Ecto neural progenitor cell (in vitro differentiated cells): ENCODE measurements around the gene CHMP2A.
"Not testable (repeated sequence)": the region's sequence is repeated elsewhere in the genome, so short reads cannot be mapped to it uniquely, and the experiment has no call there.

Experiments used
- DNase-seq: peaks from one replicate; pipeline ENCODE4 v3.0.0-alpha.2; 2018; ENCODE audit warnings: low spot score

CHMP2A gene

GRCh38 chr19:58555369-58555885, 522 bp upstream of the CHMP2A start:
- DNase-seq, result no peak

GRCh38 chr19:58553799-58554493, 959 bp downstream of the CHMP2A start:
- DNase-seq, result no peak

- DNase-seq, result no peak
These were observed 2.2 kb downstream of the CHMP2A start for GRCh38 chr19:58552655-58553054.

- DNase-seq, result no peak
These were observed 3.1 kb downstream of the CHMP2A start for GRCh38 chr19:58551577-58552471.

GRCh38 chr19:58551123-58551497, 3.8 kb downstream of the CHMP2A start:
- no peak for DNase-seq

- DNase-seq, result no peak
These were observed 4.4 kb downstream of the CHMP2A start for GRCh38 chr19:58550362-58551122.

GRCh38 chr19:58549664-58550361, 5.1 kb downstream of the CHMP2A start:
- DNase-seq, result no peak

- no peak for DNase-seq
These were observed 5.8 kb downstream of the CHMP2A start for GRCh38 chr19:58548859-58549663.

GRCh38 chr19:58547323-58548312, 7.3 kb downstream of the CHMP2A start:
- no peak for DNase-seq

- DNase-seq, result no peak
These were observed 8.8 kb downstream of the CHMP2A start for GRCh38 chr19:58546019-58546530.

GRCh38 chr19:58545286-58546018, 9.5 kb downstream of the CHMP2A start:
- no peak for DNase-seq

- no peak for DNase-seq
These were observed 10.2 kb downstream of the CHMP2A start for GRCh38 chr19:58544591-58545285.

GRCh38 chr19:58543826-58544590, 10.9 kb downstream of the CHMP2A start, which contains the start of gene TRIM28:
Gene TRIM28 (plus strand): TSS chr19:58544064. CDS start chr19:58544758, 694 bp downstream.
- peak; percentile 100 for DNase-seq

- not testable (repeated sequence) for DNase-seq
These were observed 12.1 kb downstream of the CHMP2A start for GRCh38 chr19:58542641-58543372.

- DNase-seq, result not testable (repeated sequence)
These were observed 15.7 kb downstream of the CHMP2A start for GRCh38 chr19:58539169-58539559.
